Measurements from ENCODE around the gene PRKCA.

PRKCA gene

DNA sequence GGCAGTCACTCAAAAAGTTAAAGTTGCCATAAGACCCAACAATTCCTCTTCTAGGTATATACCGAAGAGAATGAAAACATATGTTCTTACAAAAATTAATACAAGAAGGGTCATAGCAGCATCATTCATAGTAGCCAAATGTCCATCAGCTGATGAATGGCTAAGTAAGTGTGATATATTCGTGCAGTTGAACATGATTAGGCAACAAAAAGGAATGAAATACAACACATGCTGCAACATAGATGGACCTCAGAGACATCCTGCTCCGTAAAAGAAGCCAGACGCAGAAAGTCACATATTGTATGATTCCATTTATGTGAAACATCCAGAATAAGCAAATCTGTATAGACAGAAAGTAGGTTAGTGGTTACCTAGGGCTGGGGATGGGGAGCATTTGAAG is 303.1 kb downstream of the PRKCA start:
- ChIA-PET CTCF (interaction anchor here (1.3 to 1.5 kb wide), 2 partner anchors 16 to 19 kb away, joined by 3 read pairs; no protein-coding TSS in a partner anchor), POLR2A (interaction anchor here (0.6 kb wide), 1 partner anchor 66 kb away, joined by 4 read pairs; no protein-coding TSS in a partner anchor)
- no peak overlapping the region for H3K4me3 ChIP-seq (ENCODE audit: low read depth, low read length)
- TF ChIP-seq, protein P1, sequence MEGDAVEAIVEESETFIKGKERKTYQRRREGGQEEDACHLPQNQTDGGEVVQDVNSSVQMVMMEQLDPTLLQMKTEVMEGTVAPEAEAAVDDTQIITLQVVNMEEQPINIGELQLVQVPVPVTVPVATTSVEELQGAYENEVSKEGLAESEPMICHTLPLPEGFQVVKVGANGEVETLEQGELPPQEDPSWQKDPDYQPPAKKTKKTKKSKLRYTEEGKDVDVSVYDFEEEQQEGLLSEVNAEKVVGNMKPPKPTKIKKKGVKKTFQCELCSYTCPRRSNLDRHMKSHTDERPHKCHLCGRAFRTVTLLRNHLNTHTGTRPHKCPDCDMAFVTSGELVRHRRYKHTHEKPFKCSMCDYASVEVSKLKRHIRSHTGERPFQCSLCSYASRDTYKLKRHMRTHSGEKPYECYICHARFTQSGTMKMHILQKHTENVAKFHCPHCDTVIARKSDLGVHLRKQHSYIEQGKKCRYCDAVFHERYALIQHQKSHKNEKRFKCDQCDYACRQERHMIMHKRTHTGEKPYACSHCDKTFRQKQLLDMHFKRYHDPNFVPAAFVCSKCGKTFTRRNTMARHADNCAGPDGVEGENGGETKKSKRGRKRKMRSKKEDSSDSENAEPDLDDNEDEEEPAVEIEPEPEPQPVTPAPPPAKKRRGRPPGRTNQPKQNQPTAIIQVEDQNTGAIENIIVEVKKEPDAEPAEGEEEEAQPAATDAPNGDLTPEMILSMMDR (IDR thresholded peaks at IDR 0.05; ENCODE audit: insufficient read depth, low read length, missing control alignments) = no peak
- DNase-seq (ENCODE audit: low read depth, low spot score) = no peak

DNA sequence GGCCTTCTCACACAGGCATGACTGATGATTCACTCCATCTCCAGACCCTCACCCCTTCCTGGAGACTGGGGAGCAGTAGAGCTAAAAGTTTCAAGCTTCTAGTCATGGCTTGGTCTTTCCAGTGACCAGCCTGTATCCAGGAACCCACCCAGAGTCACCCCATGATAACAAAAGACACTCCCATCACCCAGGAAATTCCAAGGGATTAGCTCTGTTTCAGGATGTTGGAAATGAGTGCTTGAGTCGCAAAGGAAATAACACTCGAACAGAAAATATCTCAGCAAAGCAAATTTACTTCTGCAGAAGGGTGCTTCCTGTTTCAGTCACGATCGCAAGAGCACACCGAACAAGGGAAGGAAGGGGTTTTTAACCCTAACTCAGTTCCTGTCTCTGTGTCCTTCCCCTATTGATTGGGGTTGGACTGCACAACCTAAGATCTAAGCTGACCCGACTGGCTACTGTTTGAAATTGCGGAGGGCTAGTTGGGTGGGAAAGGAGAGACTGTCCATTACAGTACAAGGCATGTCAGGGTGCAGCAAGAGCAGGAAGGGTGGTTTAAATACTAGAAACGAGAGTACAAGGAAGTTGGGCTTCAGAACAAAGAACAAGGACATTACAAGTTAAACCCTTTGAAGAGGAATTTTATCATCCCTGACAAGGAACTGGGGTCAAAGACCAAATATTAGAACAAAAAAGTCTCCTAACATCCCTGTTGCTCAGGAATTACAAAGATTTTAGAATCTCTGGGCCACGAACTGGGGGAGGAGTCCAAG is 308.1 kb downstream of the PRKCA start:
- POLR2A ChIA-PET = no interaction called here
- CTCF ChIA-PET = no interaction called here
- no peak overlapping the region for H3K4me3 ChIP-seq (ENCODE audit: low read depth, low read length)
- TF ChIP-seq, protein P1 (IDR thresholded peaks at IDR 0.05; ENCODE audit: insufficient read depth, low read length, missing control alignments) = no peak
- no peak for DNase-seq (ENCODE audit: low read depth, low spot score)

DNA sequence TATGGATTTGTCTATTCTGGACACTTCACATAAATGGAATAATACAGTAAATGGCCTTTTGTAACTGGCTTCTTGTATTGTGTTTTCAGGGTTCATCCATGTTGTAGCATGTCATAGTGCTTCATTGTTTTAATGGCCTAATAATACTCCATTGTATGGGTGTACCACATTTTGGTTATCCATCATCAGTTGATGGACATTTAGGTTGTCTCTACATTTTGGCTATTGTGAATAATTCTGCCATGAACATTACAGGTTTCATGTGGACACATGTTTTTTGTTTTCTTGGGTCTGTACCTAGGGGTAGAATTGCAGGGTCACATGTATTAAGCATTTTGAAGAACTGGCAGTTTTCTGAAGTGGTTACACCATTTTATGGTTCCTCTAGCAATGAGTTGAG is 309.0 kb downstream of the PRKCA start:
- no peak for DNase-seq (ENCODE audit: low read depth, low spot score)
- CTCF ChIA-PET = no interaction called here
- POLR2A ChIA-PET = no interaction called here
- TF ChIP-seq, protein P1 (IDR thresholded peaks at IDR 0.05; ENCODE audit: insufficient read depth, low read length, missing control alignments) = no peak
- H3K4me3 ChIP-seq (ENCODE audit: low read depth, low read length) = no peak overlapping the region

DNA sequence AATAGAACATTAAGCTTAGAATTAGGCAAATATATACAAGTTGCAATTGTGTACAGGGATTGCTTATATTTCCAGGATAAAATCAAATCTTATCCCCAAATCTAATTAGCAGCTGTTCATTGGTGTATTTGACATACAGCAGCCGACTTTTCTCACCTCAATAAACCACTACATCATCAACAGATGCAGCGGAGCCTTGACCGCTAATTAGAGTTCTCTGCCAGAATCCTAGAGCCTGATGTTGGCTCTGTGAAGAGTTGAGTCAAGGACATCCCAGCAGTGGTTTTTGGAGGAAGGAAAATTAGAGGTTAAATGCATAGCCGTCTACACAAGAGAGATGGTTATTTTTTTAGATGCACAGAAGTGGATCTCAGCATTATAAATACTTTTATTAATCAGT is 310.6 kb downstream of the PRKCA start:
- H3K4me3 ChIP-seq (ENCODE audit: low read depth, low read length) = no peak overlapping the region
- no peak for DNase-seq (ENCODE audit: low read depth, low spot score)
- ChIA-PET POLR2A (interaction anchor here (0.7 kb wide), 1 partner anchor 38 kb away, joined by 3 read pairs; no protein-coding TSS in a partner anchor), CTCF (no interaction called here)
- TF ChIP-seq, protein P1 (IDR thresholded peaks at IDR 0.05; ENCODE audit: insufficient read depth, low read length, missing control alignments) = no peak

DNA sequence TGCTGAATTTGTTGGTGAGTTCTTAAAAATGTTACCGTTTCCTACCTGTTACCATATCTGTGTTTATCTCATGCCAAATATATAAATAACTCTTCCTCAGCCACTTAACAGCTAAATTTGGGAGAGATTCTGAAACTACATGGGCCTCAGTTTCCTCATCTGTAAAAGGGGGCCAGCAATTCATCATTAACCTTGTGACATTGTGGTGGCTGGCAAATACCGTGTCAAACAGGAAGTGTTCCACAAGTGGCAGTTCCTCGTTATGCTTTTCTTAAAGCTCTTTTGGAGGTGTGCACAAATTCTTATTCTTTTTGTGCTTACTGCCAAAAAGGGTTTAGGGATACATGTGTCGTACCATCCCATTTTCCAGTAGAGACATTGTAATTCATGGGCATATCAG is 312.1 kb downstream of the PRKCA start:
- no peak for DNase-seq (ENCODE audit: low read depth, low spot score)
- ChIA-PET POLR2A (interaction anchor here (0.6 to 0.7 kb wide), 2 partner anchors 120 to 1006 kb away, joined by 3 read pairs; no protein-coding TSS in a partner anchor), CTCF (interaction anchor here (1.1 kb wide), 1 partner anchor 360 kb away, joined by 3 read pairs; no protein-coding TSS in a partner anchor)
- no peak overlapping the region for H3K4me3 ChIP-seq (ENCODE audit: low read depth, low read length)
- TF ChIP-seq, protein P1 (IDR thresholded peaks at IDR 0.05; ENCODE audit: insufficient read depth, low read length, missing control alignments) = no peak

DNA sequence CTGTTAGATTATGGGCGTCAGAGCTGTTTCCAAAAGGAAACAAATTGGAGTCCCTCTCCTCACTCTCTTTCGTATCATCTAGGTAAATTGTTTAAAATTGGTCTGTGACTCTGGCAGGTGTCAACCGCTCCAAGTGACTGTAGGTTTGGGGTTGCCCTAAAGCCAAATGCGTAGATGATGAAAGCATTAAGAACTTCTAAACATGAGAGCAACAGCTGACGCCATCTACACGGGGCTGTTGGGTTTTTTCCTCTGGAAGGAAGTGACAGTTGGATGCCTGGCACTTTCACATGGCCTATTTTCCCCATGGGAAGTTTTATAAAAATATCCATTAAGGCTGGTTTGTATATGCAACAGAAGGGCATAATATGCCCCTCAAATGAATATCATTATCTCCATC is 316.8 kb downstream of the PRKCA start:
- DNase-seq (ENCODE audit: low read depth, low spot score) = no peak
- no peak overlapping the region for H3K4me3 ChIP-seq (ENCODE audit: low read depth, low read length)
- ChIA-PET POLR2A (interaction anchor here (0.7 kb wide), 1 partner anchor 304 kb away, joined by 4 read pairs; no protein-coding TSS in a partner anchor), CTCF (interaction anchor here (0.8 to 1.1 kb wide), 2 partner anchors 12 to 13 kb away, joined by 3 read pairs; no protein-coding TSS in a partner anchor)
- TF ChIP-seq, protein P1 (IDR thresholded peaks at IDR 0.05; ENCODE audit: insufficient read depth, low read length, missing control alignments) = no peak
